GM12878 (cell line): ENCODE results near the gene NFIX. TPM values are rescaled to one million over a fixed set of nuclear protein-coding genes. Genes with fewer than 3 reads are reported as not detected.
A peak's percentile ranks its signal among the peaks of the same experiment; 100 is the strongest.

Experiments used
- ASH2L ChIP-seq: fragments of 300-600, 200-600 bp; sonication (generic); IDR thresholded peaks from 2 replicates; pipeline ENCODE4 v1.6.1; 2017; ENCODE audit warnings: low read depth, mild to moderate bottlenecking, borderline replicate concordance
- CHD4 ChIP-seq: fragments of 200-600 bp; sonication (generic); IDR thresholded peaks from 2 replicates; pipeline ENCODE4 v1.6.1; 2016; ENCODE audit warnings: mild to moderate bottlenecking
- DPF2 ChIP-seq: fragments of 450-650 bp; IDR thresholded peaks from 2 replicates; pipeline ENCODE4 v1.6.1; 2017; ENCODE audit warnings: mild to moderate bottlenecking
- EED ChIP-seq: sonication (generic); IDR thresholded peaks from 2 replicates; pipeline ENCODE4 v1.6.1; 2016; ENCODE audit warnings: antibody characterized with exemption, low read depth
- EGR1 ChIP-seq, 2 experiments: IDR thresholded peaks; 1 replicate in 1 of 2; 2 replicates in 1 of 2; pipeline ENCODE4 v1.6.1; 2011 to 2012; ENCODE audit warnings: low read depth in 2 of 2, low read length in 2 of 2, borderline replicate concordance in 1 of 2, mild to moderate bottlenecking in 1 of 2, moderate library complexity in 1 of 2
- GATAD2B ChIP-seq: fragments of 450-650 bp; conservative IDR thresholded peaks from 2 replicates; pipeline ENCODE4 v1.6.1; 2017; ENCODE audit warnings: low read depth, mild to moderate bottlenecking, moderate library complexity
- HSF1 ChIP-seq: fragments of 150-350 bp; IDR thresholded peaks from 2 replicates; pipeline ENCODE4 v1.6.1; 2014; ENCODE audit warnings: mild to moderate bottlenecking, low read depth, low read length
- IKZF2 ChIP-seq, 2 experiments: fragments of 450-650 bp; IDR thresholded peaks; 2 replicates each; pipeline ENCODE4 v1.6.1; 2017; ENCODE audit warnings: mild to moderate bottlenecking in 2 of 2, moderate library complexity in 2 of 2
- KDM1A ChIP-seq: fragments of 200-600 bp; sonication (generic); IDR thresholded peaks from 2 replicates; pipeline ENCODE4 v1.6.1; 2016; ENCODE audit warnings: borderline replicate concordance
- POLR2A ChIP-seq: IDR thresholded peaks from 2 replicates; pipeline ENCODE4 v1.6.1; 2011; ENCODE audit warnings: low read depth, mild to moderate bottlenecking, low read length
- RAD21 ChIP-seq: IDR thresholded peaks from 2 replicates; pipeline ENCODE4 v1.6.1; 2011; ENCODE audit warnings: mild to moderate bottlenecking, low read depth, low read length, moderate library complexity; ENCODE audit not compliant: insufficient read depth
- RB1 ChIP-seq: fragments of 450-650 bp; formaldehyde crosslinking; IDR thresholded peaks from 2 replicates; pipeline ENCODE4 v1.6.1; 2017; ENCODE audit warnings: mild to moderate bottlenecking, borderline replicate concordance
- RELB ChIP-seq: fragments of 450-650 bp; IDR thresholded peaks from 2 replicates; pipeline ENCODE4 v1.6.1; 2017; ENCODE audit warnings: low read depth, mild to moderate bottlenecking, moderate library complexity
- RUNX3 ChIP-seq: IDR thresholded peaks from 2 replicates; pipeline ENCODE4 v1.6.1; 2012; ENCODE audit warnings: low read length, inconsistent platforms
- SMAD1 ChIP-seq: fragments of 450-650 bp; IDR thresholded peaks from 2 replicates; pipeline ENCODE4 v1.6.1; 2018; ENCODE audit warnings: mild to moderate bottlenecking, low read depth; ENCODE audit not compliant: partially characterized antibody
- SMARCA5 ChIP-seq: fragments of 450-650 bp; IDR thresholded peaks from 2 replicates; pipeline ENCODE4 v1.6.1; 2017; ENCODE audit warnings: mild to moderate bottlenecking
- SMC3 ChIP-seq: IDR thresholded peaks from 2 replicates; pipeline ENCODE4 v1.6.1; 2011; ENCODE audit warnings: low read length, improper control_type of control experiment, borderline replicate concordance
- SPI1 ChIP-seq: IDR thresholded peaks from 2 replicates; pipeline ENCODE4 v1.6.1; 2011; ENCODE audit warnings: low read depth, mild to moderate bottlenecking, low read length, moderate library complexity, borderline replicate concordance; ENCODE audit not compliant: insufficient read depth
- SREBF2 ChIP-seq: IDR thresholded peaks from 2 replicates; pipeline ENCODE4 v1.6.1; 2012; ENCODE audit warnings: mild to moderate bottlenecking, low read length
- TARDBP ChIP-seq: IDR thresholded peaks from 2 replicates; pipeline ENCODE4 v1.6.1; 2016; ENCODE audit warnings: borderline replicate concordance
- TCF7 ChIP-seq: IDR thresholded peaks from 2 replicates; pipeline ENCODE4 v1.6.1; 2014; ENCODE audit warnings: antibody characterized with exemption, borderline replicate concordance
- polyA plus RNA-seq, 11 experiments: library from polyadenylated mRNA; depleted of rRNA in 4 of 11; unstranded in 6 of 11; stranded (reverse) in 5 of 11; fragments of >200 nt; fragmentation: Nextera tagmentation in 4 of 11; fragmentation: Illumina TruSeq in 1 of 11; extraction: Ambion mirVana in 4 of 11; extraction: Trizol in 1 of 11; gene quantifications; 1 replicate in 1 of 11; 2 replicates in 10 of 11; pipeline versions ENCODE4 v1.2.1 to v1.2.3, GENCODE V29; 2011 to 2016; ENCODE audit warnings: inconsistent platforms in 2 of 11, missing spikeins in 2 of 11, low read depth in 1 of 11
- total RNA-seq, 4 experiments: library from RNA; depleted of rRNA in 3 of 4; stranded (reverse); fragments of >200 nt in 3 of 4; fragmentation: Illumina TruSeq in 1 of 4; extraction: Trizol in 1 of 4; gene quantifications; 2 replicates each; pipeline versions ENCODE4 v1.2.1 to v1.2.3, GENCODE V29; 2013 to 2021
- TF ChIP-seq, protein P1 (sequence below): fragments of 450-650 bp; IDR thresholded peaks from 2 replicates; pipeline ENCODE4 v1.6.1; 2017; ENCODE audit warnings: borderline replicate concordance
- TF ChIP-seq, protein P2 (sequence below): IDR thresholded peaks from 2 replicates; pipeline ENCODE4 v1.6.1; 2012; ENCODE audit warnings: low read depth, low read length, improper control_type of control experiment
- TF ChIP-seq, protein P3 (sequence below): IDR thresholded peaks from 2 replicates; pipeline ENCODE4 v1.6.1; 2011; ENCODE audit warnings: borderline replicate concordance, low read depth, mild to moderate bottlenecking, moderate library complexity, low read length; ENCODE audit not compliant: insufficient read depth, poor library complexity, severe bottlenecking

NFIX gene
- total and polyA plus RNA-seq, 10 of the 15 experiments (the other 5 are each of a cell fraction or from before 2014, with no cell fraction given): 0.02 to 2.2 (median 0.28) TPM

- TF ChIP-seq HSF1: no peak
- TF ChIP-seq RAD21: peak; percentile 45; the same call in 1 of the 2 replicates
- TF ChIP-seq TCF7: no peak
- TF ChIP-seq EED: peak; percentile 26; the same call in 1 of the 2 replicates
- TF ChIP-seq SREBF2: no peak
- TF ChIP-seq, protein P1, sequence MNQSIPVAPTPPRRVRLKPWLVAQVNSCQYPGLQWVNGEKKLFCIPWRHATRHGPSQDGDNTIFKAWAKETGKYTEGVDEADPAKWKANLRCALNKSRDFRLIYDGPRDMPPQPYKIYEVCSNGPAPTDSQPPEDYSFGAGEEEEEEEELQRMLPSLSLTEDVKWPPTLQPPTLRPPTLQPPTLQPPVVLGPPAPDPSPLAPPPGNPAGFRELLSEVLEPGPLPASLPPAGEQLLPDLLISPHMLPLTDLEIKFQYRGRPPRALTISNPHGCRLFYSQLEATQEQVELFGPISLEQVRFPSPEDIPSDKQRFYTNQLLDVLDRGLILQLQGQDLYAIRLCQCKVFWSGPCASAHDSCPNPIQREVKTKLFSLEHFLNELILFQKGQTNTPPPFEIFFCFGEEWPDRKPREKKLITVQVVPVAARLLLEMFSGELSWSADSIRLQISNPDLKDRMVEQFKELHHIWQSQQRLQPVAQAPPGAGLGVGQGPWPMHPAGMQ: no peak
- peak; percentile 40; the same call in 1 of the 2 replicates for TF ChIP-seq SMC3
- TF ChIP-seq, protein P2, sequence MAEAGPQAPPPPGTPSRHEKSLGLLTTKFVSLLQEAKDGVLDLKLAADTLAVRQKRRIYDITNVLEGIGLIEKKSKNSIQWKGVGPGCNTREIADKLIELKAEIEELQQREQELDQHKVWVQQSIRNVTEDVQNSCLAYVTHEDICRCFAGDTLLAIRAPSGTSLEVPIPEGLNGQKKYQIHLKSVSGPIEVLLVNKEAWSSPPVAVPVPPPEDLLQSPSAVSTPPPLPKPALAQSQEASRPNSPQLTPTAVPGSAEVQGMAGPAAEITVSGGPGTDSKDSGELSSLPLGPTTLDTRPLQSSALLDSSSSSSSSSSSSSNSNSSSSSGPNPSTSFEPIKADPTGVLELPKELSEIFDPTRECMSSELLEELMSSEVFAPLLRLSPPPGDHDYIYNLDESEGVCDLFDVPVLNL: no peak
- no peak for TF ChIP-seq KDM1A
- TF ChIP-seq DPF2: peak; percentile 97
- TF ChIP-seq RB1: peak; percentile 45; the same call in 1 of the 2 replicates
- TF ChIP-seq, protein P3, sequence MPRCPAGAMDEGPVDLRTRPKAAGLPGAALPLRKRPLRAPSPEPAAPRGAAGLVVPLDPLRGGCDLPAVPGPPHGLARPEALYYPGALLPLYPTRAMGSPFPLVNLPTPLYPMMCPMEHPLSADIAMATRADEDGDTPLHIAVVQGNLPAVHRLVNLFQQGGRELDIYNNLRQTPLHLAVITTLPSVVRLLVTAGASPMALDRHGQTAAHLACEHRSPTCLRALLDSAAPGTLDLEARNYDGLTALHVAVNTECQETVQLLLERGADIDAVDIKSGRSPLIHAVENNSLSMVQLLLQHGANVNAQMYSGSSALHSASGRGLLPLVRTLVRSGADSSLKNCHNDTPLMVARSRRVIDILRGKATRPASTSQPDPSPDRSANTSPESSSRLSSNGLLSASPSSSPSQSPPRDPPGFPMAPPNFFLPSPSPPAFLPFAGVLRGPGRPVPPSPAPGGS: peak; percentile 48
- peak; percentile 72 for TF ChIP-seq POLR2A
- TF ChIP-seq RELB: peak; percentile 49; the same call in 1 of the 2 replicates
- TF ChIP-seq SMAD1: no peak
- no peak for TF ChIP-seq CHD4
- peak; percentile 79; the same call in 1 of the 2 replicates for TF ChIP-seq GATAD2B
- TF ChIP-seq IKZF2 (IDR thresholded peaks at IDR 0.05): 0 out of 4 replicates have a peak, but pooled peaks of 1 of the 2 experiments have one; percentile 32
- 0 out of 2 replicates have a peak, but pooled peaks have one; percentile 27 for TF ChIP-seq RUNX3
- peak; percentile 39; the same call in 1 of the 2 replicates for TF ChIP-seq TARDBP
- TF ChIP-seq SPI1: no peak
- peak in 1 of 2 experiments; percentile 58; a peak in 2 of 3 replicates for TF ChIP-seq EGR1 (IDR thresholded peaks at IDR 0.05; ENCODE audit: borderline replicate concordance in 1 of 2, low read depth in 2 of 2, low read length in 2 of 2)
- TF ChIP-seq ASH2L: no peak
- peak; percentile 75; the same call in 1 of the 2 replicates for TF ChIP-seq SMARCA5
Measured at GRCh38 chr19:13104360-13104847, 109.1 kb downstream of the NFIX start (continued).
